SK-N-SH treated with all-trans-retinoic acid at 6 μM for 48 hours (cell line): ENCODE results near the gene SSMEM1.
A peak's percentile ranks its signal among the peaks of the same experiment; 100 is the strongest.
"Not testable (repeated sequence)": the region's sequence is repeated elsewhere in the genome, so short reads cannot be mapped to it uniquely, and the experiment has no call there.

Experiments used
- ATAC-seq: fragments of 200-7000 bp; cut with Tn5 transposase; 3 replicates; pipeline ENCODE4 v1.9.1; 2020; ENCODE audit warnings: mild to moderate bottlenecking, moderate library complexity
- ARNTL ChIP-seq: fragments of 450-650 bp; formaldehyde crosslinking; IDR thresholded peaks from 2 replicates; pipeline ENCODE4 v1.5.0; 2020; ENCODE audit warnings: low read depth, mild to moderate bottlenecking, moderate library complexity, borderline replicate concordance
- BACH2 ChIP-seq: fragments of 250-450 bp; sonication (Bioruptor Pico); IDR thresholded peaks from 2 replicates; pipeline ENCODE4 v1.9.0; 2021; ENCODE audit warnings: mild to moderate bottlenecking, borderline replicate concordance
- CREB5 ChIP-seq: fragments of 250-450 bp; sonication (Bioruptor Pico); IDR thresholded peaks from 2 replicates; pipeline ENCODE4 v1.5.1; 2020; ENCODE audit warnings: low read depth, mild to moderate bottlenecking, moderate library complexity
- CSDC2 ChIP-seq: fragments of 250-450 bp; sonication (Bioruptor Pico); IDR thresholded peaks from 2 replicates; pipeline ENCODE4 v1.5.0; 2020; ENCODE audit warnings: mild to moderate bottlenecking, moderate library complexity
- CSRNP3 ChIP-seq: fragments of 250-450 bp; sonication (Bioruptor Pico); IDR thresholded peaks from 2 replicates; pipeline ENCODE4 v1.5.1; 2021; ENCODE audit warnings: mild to moderate bottlenecking, moderate library complexity
- ESRRG ChIP-seq: fragments of 250-450 bp; sonication (Bioruptor Pico); IDR thresholded peaks from 2 replicates; pipeline ENCODE4 v1.6.1; 2021; ENCODE audit warnings: mild to moderate bottlenecking
- GLIS3 ChIP-seq: fragments of 250-450 bp; sonication (Bioruptor Pico); IDR thresholded peaks from 2 replicates; pipeline ENCODE4 v1.5.0; 2020; ENCODE audit warnings: mild to moderate bottlenecking, moderate library complexity
- ISL1 ChIP-seq: fragments of 250-450 bp; sonication (Bioruptor Pico); IDR thresholded peaks from 2 replicates; pipeline ENCODE4 v2.1.2; 2022; ENCODE audit warnings: mild to moderate bottlenecking, moderate library complexity
- OSR1 ChIP-seq: fragments of 250-450 bp; sonication (Bioruptor Pico); IDR thresholded peaks from 2 replicates; pipeline ENCODE4 v1.8.0; 2022; ENCODE audit warnings: moderate library complexity, mild to moderate bottlenecking, inconsistent platforms
- PATZ1 ChIP-seq: fragments of 250-450 bp; sonication (Bioruptor Pico); IDR thresholded peaks from 2 replicates; pipeline ENCODE4 v1.8.0; 2020; ENCODE audit warnings: mild to moderate bottlenecking, moderate library complexity, borderline replicate concordance
- PPARA ChIP-seq: fragments of 250-450 bp; sonication (Bioruptor Pico); IDR thresholded peaks from 2 replicates; pipeline ENCODE4 v1.5.0; 2020; ENCODE audit warnings: mild to moderate bottlenecking, borderline replicate concordance
- SNAI2 ChIP-seq: fragments of 250-450 bp; sonication (Bioruptor Pico); IDR thresholded peaks from 2 replicates; pipeline ENCODE4 v1.5.0; 2020; ENCODE audit warnings: mild to moderate bottlenecking, moderate library complexity
- TOX ChIP-seq: fragments of 250-450 bp; sonication (Bioruptor Pico); IDR thresholded peaks from 2 replicates; pipeline ENCODE4 v1.8.0; 2021; ENCODE audit warnings: mild to moderate bottlenecking, moderate library complexity, borderline replicate concordance
- ZC3H10 ChIP-seq: fragments of 250-450 bp; sonication (Bioruptor Pico); IDR thresholded peaks from 2 replicates; pipeline ENCODE4 v1.5.1; 2021; ENCODE audit warnings: mild to moderate bottlenecking, moderate library complexity
- ZFP3 ChIP-seq: fragments of 250-450 bp; sonication (Bioruptor Pico); IDR thresholded peaks from 2 replicates; pipeline ENCODE4 v1.5.0; 2020; ENCODE audit warnings: mild to moderate bottlenecking, moderate library complexity
- ZFP30 ChIP-seq: fragments of 450-650 bp; formaldehyde crosslinking; IDR thresholded peaks from 2 replicates; pipeline ENCODE4 v1.5.0; 2022; ENCODE audit warnings: mild to moderate bottlenecking, moderate library complexity
- ZNF565 ChIP-seq: fragments of 450-650 bp; formaldehyde crosslinking; conservative IDR thresholded peaks from 2 replicates; pipeline ENCODE4 v1.5.0; 2020; ENCODE audit warnings: low read depth, mild to moderate bottlenecking, moderate library complexity
- ZNF70 ChIP-seq: fragments of 450-650 bp; formaldehyde crosslinking; IDR thresholded peaks from 2 replicates; pipeline ENCODE4 v1.5.0; 2020; ENCODE audit warnings: mild to moderate bottlenecking, moderate library complexity
- ZNF8 ChIP-seq: fragments of 450-650 bp; formaldehyde crosslinking; IDR thresholded peaks from 2 replicates; pipeline ENCODE4 v1.5.0; 2020; ENCODE audit warnings: mild to moderate bottlenecking, moderate library complexity
- TF ChIP-seq, protein P1 (sequence below): fragments of 250-450 bp; sonication (Bioruptor Pico); IDR thresholded peaks from 2 replicates; pipeline ENCODE4 v1.8.0; 2021; ENCODE audit warnings: low read depth, mild to moderate bottlenecking, moderate library complexity, borderline replicate concordance
- TF ChIP-seq, protein P2 (sequence below): fragments of 250-450 bp; sonication (Bioruptor Pico); IDR thresholded peaks from 2 replicates; pipeline ENCODE4 v1.5.0; 2020; ENCODE audit warnings: mild to moderate bottlenecking, moderate library complexity

The SSMEM1 gene

GRCh38 chr7:130226333-130226732 lies 18.7 kb downstream of the SSMEM1 start:
- no peak for ATAC-seq
- TF ChIP-seq ZNF565 (no peak), ZNF70 (no peak)
- TF ChIP-seq, protein P1, sequence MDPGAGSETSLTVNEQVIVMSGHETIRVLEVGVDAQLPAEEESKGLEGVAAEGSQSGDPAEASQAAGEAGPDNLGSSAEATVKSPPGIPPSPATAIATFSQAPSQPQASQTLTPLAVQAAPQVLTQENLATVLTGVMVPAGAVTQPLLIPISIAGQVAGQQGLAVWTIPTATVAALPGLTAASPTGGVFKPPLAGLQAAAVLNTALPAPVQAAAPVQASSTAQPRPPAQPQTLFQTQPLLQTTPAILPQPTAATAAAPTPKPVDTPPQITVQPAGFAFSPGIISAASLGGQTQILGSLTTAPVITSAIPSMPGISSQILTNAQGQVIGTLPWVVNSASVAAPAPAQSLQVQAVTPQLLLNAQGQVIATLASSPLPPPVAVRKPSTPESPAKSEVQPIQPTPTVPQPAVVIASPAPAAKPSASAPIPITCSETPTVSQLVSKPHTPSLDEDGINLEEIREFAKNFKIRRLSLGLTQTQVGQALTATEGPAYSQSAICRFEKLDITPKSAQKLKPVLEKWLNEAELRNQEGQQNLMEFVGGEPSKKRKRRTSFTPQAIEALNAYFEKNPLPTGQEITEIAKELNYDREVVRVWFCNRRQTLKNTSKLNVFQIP (CRISPR knock-in tag) = no peak
- TF ChIP-seq, all 23 proteins: peak for 0

- ATAC-seq = peak; percentile 69
- no peak for TF ChIP-seq ZC3H10 (CRISPR knock-in tag)
- TF ChIP-seq PPARA (CRISPR knock-in tag) = no peak
- no peak for TF ChIP-seq GLIS3 (CRISPR knock-in tag)
- TF ChIP-seq ISL1 = peak; percentile 35
- TF ChIP-seq, protein P2, sequence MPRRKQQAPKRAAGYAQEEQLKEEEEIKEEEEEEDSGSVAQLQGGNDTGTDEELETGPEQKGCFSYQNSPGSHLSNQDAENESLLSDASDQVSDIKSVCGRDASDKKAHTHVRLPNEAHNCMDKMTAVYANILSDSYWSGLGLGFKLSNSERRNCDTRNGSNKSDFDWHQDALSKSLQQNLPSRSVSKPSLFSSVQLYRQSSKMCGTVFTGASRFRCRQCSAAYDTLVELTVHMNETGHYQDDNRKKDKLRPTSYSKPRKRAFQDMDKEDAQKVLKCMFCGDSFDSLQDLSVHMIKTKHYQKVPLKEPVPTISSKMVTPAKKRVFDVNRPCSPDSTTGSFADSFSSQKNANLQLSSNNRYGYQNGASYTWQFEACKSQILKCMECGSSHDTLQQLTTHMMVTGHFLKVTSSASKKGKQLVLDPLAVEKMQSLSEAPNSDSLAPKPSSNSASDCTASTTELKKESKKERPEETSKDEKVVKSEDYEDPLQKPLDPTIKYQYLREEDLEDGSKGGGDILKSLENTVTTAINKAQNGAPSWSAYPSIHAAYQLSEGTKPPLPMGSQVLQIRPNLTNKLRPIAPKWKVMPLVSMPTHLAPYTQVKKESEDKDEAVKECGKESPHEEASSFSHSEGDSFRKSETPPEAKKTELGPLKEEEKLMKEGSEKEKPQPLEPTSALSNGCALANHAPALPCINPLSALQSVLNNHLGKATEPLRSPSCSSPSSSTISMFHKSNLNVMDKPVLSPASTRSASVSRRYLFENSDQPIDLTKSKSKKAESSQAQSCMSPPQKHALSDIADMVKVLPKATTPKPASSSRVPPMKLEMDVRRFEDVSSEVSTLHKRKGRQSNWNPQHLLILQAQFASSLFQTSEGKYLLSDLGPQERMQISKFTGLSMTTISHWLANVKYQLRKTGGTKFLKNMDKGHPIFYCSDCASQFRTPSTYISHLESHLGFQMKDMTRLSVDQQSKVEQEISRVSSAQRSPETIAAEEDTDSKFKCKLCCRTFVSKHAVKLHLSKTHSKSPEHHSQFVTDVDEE (CRISPR knock-in tag) = no peak
- no peak for TF ChIP-seq ARNTL (CRISPR knock-in tag)
Observed at GRCh38 chr7:130227883-130228575, 20.4 kb downstream of the SSMEM1 start.

- ATAC-seq = peak; percentile 34
- no peak for TF ChIP-seq ZNF8
- no peak for TF ChIP-seq BACH2
- TF ChIP-seq ZC3H10 (CRISPR knock-in tag) = no peak
- TF ChIP-seq, all 23 proteins: peak for 0
Observed at GRCh38 chr7:130228840-130229502, 21.3 kb downstream of the SSMEM1 start.

DNA sequence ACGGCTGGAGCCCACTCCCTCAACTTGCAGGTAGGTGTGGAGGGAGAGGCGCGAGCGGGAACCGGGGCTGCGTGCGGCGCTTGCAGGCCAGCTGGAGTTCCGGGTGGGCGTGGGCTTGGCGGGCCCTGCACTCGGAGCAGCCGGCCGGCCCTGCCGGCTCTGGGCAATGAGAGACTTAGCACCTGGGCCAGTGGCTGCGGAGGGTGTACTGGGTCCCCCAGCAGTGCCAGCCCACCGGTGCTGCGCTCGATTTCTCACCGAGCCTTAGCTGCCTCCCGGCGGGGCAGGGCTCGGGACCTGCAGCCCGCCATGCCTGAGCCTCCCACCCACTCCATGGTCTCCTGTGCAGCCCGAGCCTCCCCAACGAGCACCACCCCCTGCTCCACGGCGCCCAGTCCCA lies 22.3 kb downstream of the SSMEM1 start:
- not testable (repeated sequence) for ATAC-seq

DNA sequence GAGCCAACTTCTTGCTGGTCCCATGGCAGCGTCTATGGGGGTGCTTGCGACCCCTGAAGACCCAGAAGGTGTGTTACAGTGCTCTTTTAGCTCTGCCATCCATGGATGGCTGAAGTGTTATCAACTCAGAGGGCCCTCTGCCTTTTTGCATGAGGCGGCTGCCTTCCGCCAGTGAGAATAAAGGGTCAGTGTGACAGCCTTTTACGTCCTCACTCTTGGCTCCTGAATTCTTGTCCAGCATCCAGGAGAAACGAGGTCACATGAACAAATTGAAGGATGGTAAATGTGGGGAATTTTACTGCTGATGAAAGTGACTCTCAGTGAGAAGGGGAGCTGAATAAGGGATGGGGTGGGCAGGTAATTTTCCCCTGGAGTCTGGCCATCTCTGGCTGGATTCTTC lies 24.1 kb downstream of the SSMEM1 start:
- no peak for ATAC-seq
- no peak for TF ChIP-seq ZFP3 (CRISPR knock-in tag)
- no peak for TF ChIP-seq PPARA (CRISPR knock-in tag)
- TF ChIP-seq SNAI2 (CRISPR knock-in tag) = no peak
- TF ChIP-seq, protein P2 (CRISPR knock-in tag) = no peak
- TF ChIP-seq TOX = no peak
- no peak for TF ChIP-seq OSR1 (CRISPR knock-in tag)
- TF ChIP-seq BACH2 = no peak
- TF ChIP-seq ZFP30 = no peak
- no peak for TF ChIP-seq PATZ1 (CRISPR knock-in tag)
- no peak for TF ChIP-seq CSRNP3 (CRISPR knock-in tag)
- TF ChIP-seq ESRRG (CRISPR knock-in tag) = no peak
- TF ChIP-seq ISL1 = no peak
- no peak for TF ChIP-seq CSDC2
- TF ChIP-seq CREB5 (CRISPR knock-in tag) = no peak
